Mucosa of descending colon (tissue), 3 donors: ENCODE results near the gene ETV6. TPM values are rescaled to one million over a fixed set of nuclear protein-coding genes. Genes with fewer than 3 reads are reported as not detected.

Experiments
- ATAC-seq: fragments of 200-7000 bp; cut with Tn5 transposase; one replicate; pipeline ENCODE4 v1.9.1; 2020; ENCODE audit warnings: mild to moderate bottlenecking, moderate library complexity
- DNase-seq, 3 donors: peaks; one replicate each; pipeline ENCODE4 v3.0.0-alpha.2; 2020
- H3K36me3 ChIP-seq: fragments of 200-600 bp; one replicate; pipeline ENCODE4 v1.8.0; 2021; ENCODE audit warnings: low read depth, mild to moderate bottlenecking
- H3K4me1 ChIP-seq: fragments of 200-600 bp; one replicate; pipeline ENCODE4 v1.8.0; 2021; ENCODE audit warnings: low read depth, mild to moderate bottlenecking
- H3K4me3 ChIP-seq: fragments of 200-600 bp; one replicate; pipeline ENCODE4 v1.8.0; 2021; ENCODE audit warnings: mild to moderate bottlenecking
- H3K9me3 ChIP-seq: fragments of 200-600 bp; one replicate; pipeline ENCODE4 v1.8.0; 2021; ENCODE audit warnings: mild to moderate bottlenecking
- CTCF ChIP-seq: fragments of 200-600 bp; IDR thresholded peaks from one replicate; pipeline ENCODE4 v1.8.0; 2022; ENCODE audit warnings: antibody characterized with exemption, mild to moderate bottlenecking
- intact Hi-C, 2 donors: fragments of 100-400 bp; cut with DNase I in 1 of 2; cut with micrococcal nuclease in 1 of 2; formaldehyde crosslinking; loops; one replicate each; pipeline versions ENCODE4 v1.11.0 to v1.11.1; 2022; cut with DNase I, micrococcal nuclease
- total RNA-seq, 3 donors: library from RNA; stranded (reverse); fragmentation: NEBNext Ultra II Directional in 2 of 3; extraction: Animal tissue kit (Norgen Biotek cat#: 25700) in 2 of 3; gene quantifications; one replicate each; pipeline versions ENCODE4 v1.2.1 to v1.2.4, GENCODE V29; 2021 to 2023
- donor health status: DM: no; HTN: no; CAD: no; lungs with moderate emphysema.
- donor health status: DM: no; HTN: no; CAD: no.
- donor health status: DM: no; HTN: yes; CAD: no.

ETV6 gene
- total RNA-seq, 3 donors from 2014 or later: 60.9 to 74.3 (median 72.8) TPM

GRCh38 chr12:11941606-11942337 lies 292.3 kb downstream of the ETV6 start:
- intact Hi-C loops: no loop called here
- Histone ChIP-seq H3K4me1 (no peaks in the 10 kb centered on the region), H3K9me3 (no peaks in the 10 kb centered on the region), H3K36me3 (no peaks in the 10 kb centered on the region), H3K4me3 (no peak overlapping the region)
- DNase-seq (no peak), ATAC-seq (peak; percentile 67)
- TF ChIP-seq CTCF: no peak

- no peak for TF ChIP-seq CTCF
- DNase-seq: no peak
- intact Hi-C loops: no loop called here
- Histone ChIP-seq H3K4me3 (no peak overlapping the region), H3K36me3 (no peaks in the 10 kb centered on the region), H3K4me1 (no peaks in the 10 kb centered on the region), H3K9me3 (no peaks in the 10 kb centered on the region)
- peak; percentile 62 for ATAC-seq
Measured at GRCh38 chr12:11943919-11944700, 294.6 kb downstream of the ETV6 start.
